Tibial nerve (tissue), 4 donors: ENCODE data around the gene IKZF1. TPM values are rescaled to one million over a fixed set of nuclear protein-coding genes. Genes with fewer than 3 reads are reported as not detected.

Source experiments
- DNase-seq, 2 donors: peaks; one replicate each; pipeline ENCODE4 v3.0.0-alpha.2; 2019; ENCODE audit warnings: low spot score in 2 of 2
- H3K27ac ChIP-seq, 4 donors: fragments of 200-600 bp; sonication (generic) in 3 of 4; one replicate each; pipeline ENCODE4 v1.5.1; 2017 to 2019; ENCODE audit warnings: mild to moderate bottlenecking in 1 of 4
- H3K27me3 ChIP-seq, 2 donors: fragments of 200-600 bp; sonication (generic) in 1 of 2; one replicate each; pipeline versions ENCODE4 v1.5.1 to v1.6.0; 2017 to 2019
- H3K36me3 ChIP-seq, 3 donors: fragments of 200-600 bp; sonication (generic); one replicate each; pipeline ENCODE4 v1.5.1; 2018 to 2019
- H3K4me1 ChIP-seq, 4 donors: fragments of 200-600 bp; sonication (generic) in 3 of 4; one replicate each; pipeline ENCODE4 v1.5.1; 2017 to 2019
- H3K4me3 ChIP-seq, 4 donors: fragments of 200-600 bp; sonication (generic) in 3 of 4; one replicate each; pipeline ENCODE4 v1.5.1; 2017 to 2019; ENCODE audit warnings: mild to moderate bottlenecking in 1 of 4, moderate library complexity in 1 of 4
- H3K9me3 ChIP-seq, 4 donors: fragments of 200-600 bp; sonication (generic) in 3 of 4; one replicate each; pipeline ENCODE4 v1.5.1; 2017 to 2019
- CTCF ChIP-seq, 5 experiments: fragments of 200-600 bp in 3 of 5; fragments of 450-650 bp in 2 of 5; sonication (generic) in 3 of 5; IDR thresholded peaks; one replicate each; pipeline ENCODE4 v1.5.1; 2016 to 2019; ENCODE audit warnings: antibody characterized with exemption in 5 of 5, mild to moderate bottlenecking in 3 of 5, moderate library complexity in 2 of 5
- EP300 ChIP-seq, 2 donors: sonication (generic); formaldehyde crosslinking; IDR thresholded peaks; one replicate each; pipeline ENCODE4 v1.6.1; 2017; ENCODE audit warnings: antibody characterized with exemption in 2 of 2, mild to moderate bottlenecking in 1 of 2
- POLR2A ChIP-seq, 2 donors: fragments of 450-650 bp; IDR thresholded peaks; one replicate each; pipeline ENCODE4 v1.6.1; 2017; ENCODE audit warnings: antibody characterized with exemption in 2 of 2, mild to moderate bottlenecking in 2 of 2, moderate library complexity in 2 of 2
- WGBS, 2 donors: methylation state at CpG; one replicate each; pipeline ENCODE4 v1.1.5; 2018; 5-methylcytosine and 5-hydroxymethylcytosine counted together
- total RNA-seq, 4 donors: library from RNA; depleted of rRNA; stranded (reverse); fragments of >200 nt; gene quantifications; one replicate each; pipeline ENCODE4 v1.1.0, GENCODE V29; 2016

Gene IKZF1
- total RNA-seq, 4 donors from 2014 or later, result 9.6 to 32.1 (median 20.7) TPM

DNA sequence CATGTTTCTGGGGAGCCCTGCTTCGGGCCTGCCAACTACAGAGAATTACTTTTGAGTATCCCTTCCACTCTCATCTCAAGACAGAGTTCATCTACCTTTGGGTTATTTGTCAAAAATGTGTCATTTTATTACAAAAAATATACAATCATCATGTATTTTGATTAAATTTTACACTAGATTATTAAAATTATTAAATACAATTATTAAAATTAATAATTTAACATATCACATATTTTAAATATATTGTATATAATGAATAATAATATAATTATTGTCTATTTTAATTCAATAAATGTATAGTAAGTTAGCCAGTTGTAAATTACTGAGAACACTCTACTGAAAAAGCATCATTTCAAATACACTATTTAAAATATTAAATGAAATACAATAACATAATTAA lies 94.7 kb downstream of the IKZF1 start:
- H3K27ac ChIP-seq, result no peak overlapping the region
- WGBS, 2 donors, result 82 to 88% methylated on average over 1 of the region's 1 CpG
- peaks cover 0 to 11% of the 10 kb centered on the region in 2 donors for H3K27me3 ChIP-seq
- DNase-seq, result no peak
- H3K36me3 ChIP-seq, result no peaks in the 10 kb centered on the region
- H3K4me3 ChIP-seq, result no peak overlapping the region
- H3K4me1 ChIP-seq, result peaks cover 0 to 5% (median 0%) of the 10 kb centered on the region in 4 donors
- no peak for TF ChIP-seq CTCF (IDR thresholded peaks at IDR 0.05)
- no peak for TF ChIP-seq EP300 (IDR thresholded peaks at IDR 0.05)
- no peak for TF ChIP-seq POLR2A (IDR thresholded peaks at IDR 0.05)
- no peaks in the 10 kb centered on the region for H3K9me3 ChIP-seq

DNA sequence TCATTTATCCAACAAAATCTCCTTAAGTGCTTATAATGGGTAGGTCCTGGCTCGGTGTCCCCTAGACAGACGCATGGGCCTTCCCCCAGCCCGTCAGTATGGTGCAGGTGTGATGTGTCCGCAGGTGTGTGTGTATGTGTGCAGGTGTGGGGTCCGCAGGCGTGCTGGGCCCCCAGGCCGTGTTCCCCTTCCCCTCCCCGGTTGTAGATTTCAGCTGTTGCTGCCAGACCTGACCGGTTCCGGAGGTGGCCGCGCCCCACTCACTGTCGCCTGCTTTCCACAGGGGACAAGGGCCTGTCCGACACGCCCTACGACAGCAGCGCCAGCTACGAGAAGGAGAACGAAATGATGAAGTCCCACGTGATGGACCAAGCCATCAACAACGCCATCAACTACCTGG lies 95.1 kb downstream of the IKZF1 start:
- TF ChIP-seq EP300 (IDR thresholded peaks at IDR 0.05), result no peak
- no peak for TF ChIP-seq POLR2A (IDR thresholded peaks at IDR 0.05)
- no peak for TF ChIP-seq CTCF (IDR thresholded peaks at IDR 0.05)
- no peak for DNase-seq
- H3K27ac ChIP-seq, result no peak overlapping the region
- peaks cover 0 to 11% of the 10 kb centered on the region in 2 donors for H3K27me3 ChIP-seq
- no peak overlapping the region for H3K4me3 ChIP-seq
- no peaks in the 10 kb centered on the region for H3K9me3 ChIP-seq
- 70 to 76% methylated on average over 17 to 21 of the region's 21 CpGs for WGBS, 2 donors
- no peaks in the 10 kb centered on the region for H3K36me3 ChIP-seq
- peaks cover 0 to 5% (median 0%) of the 10 kb centered on the region in 4 donors for H3K4me1 ChIP-seq

GRCh38 chr7:50400114-50400513 lies 95.6 kb downstream of the IKZF1 start:
- no peak overlapping the region for H3K4me3 ChIP-seq
- TF ChIP-seq CTCF (IDR thresholded peaks at IDR 0.05) (no peak), EP300 (IDR thresholded peaks at IDR 0.05) (no peak), POLR2A (IDR thresholded peaks at IDR 0.05) (no peak)
- 35% methylated on average over 41 of the region's 41 CpGs; no CpG with 5 or more reads in 1 of the 2 donors for WGBS, 2 donors
- H3K36me3 ChIP-seq, result no peaks in the 10 kb centered on the region
- no peak overlapping the region for H3K27ac ChIP-seq
- H3K27me3 ChIP-seq, result peaks cover 0 to 11% of the 10 kb centered on the region in 2 donors
- DNase-seq, result no peak
- H3K4me1 ChIP-seq, result peaks cover 0 to 5% (median 0%) of the 10 kb centered on the region in 4 donors
- H3K9me3 ChIP-seq, result no peaks in the 10 kb centered on the region

GRCh38 chr7:50404392-50404791 lies 99.9 kb downstream of the IKZF1 start:
- Histone ChIP-seq H3K27ac (no peak overlapping the region), H3K4me3 (no peak overlapping the region), H3K27me3 (peaks cover 0 to 11% of the 10 kb centered on the region in 2 donors), H3K9me3 (no peaks in the 10 kb centered on the region), H3K36me3 (no peaks in the 10 kb centered on the region), H3K4me1 (no peaks in the 10 kb centered on the region)
- TF ChIP-seq POLR2A (IDR thresholded peaks at IDR 0.05) (no peak), EP300 (IDR thresholded peaks at IDR 0.05) (no peak), CTCF (IDR thresholded peaks at IDR 0.05) (no peak)
- 71 to 77% methylated on average over 7 of the region's 7 CpGs for WGBS, 2 donors
- DNase-seq, result no peak

- H3K4me1 ChIP-seq, result peaks cover 0 to 2% (median 0%) of the 10 kb centered on the region in 4 donors
- no peak overlapping the region for H3K4me3 ChIP-seq
- H3K9me3 ChIP-seq, result no peaks in the 10 kb centered on the region
- WGBS, 2 donors, result 81 to 85% methylated on average over 7 of the region's 7 CpGs
- no peaks in the 10 kb centered on the region for H3K36me3 ChIP-seq
- H3K27ac ChIP-seq, result no peak overlapping the region
- peaks cover 0 to 2% of the 10 kb centered on the region in 2 donors for H3K27me3 ChIP-seq
- TF ChIP-seq POLR2A (IDR thresholded peaks at IDR 0.05), result no peak
- no peak for TF ChIP-seq CTCF (IDR thresholded peaks at IDR 0.05)
- no peak for TF ChIP-seq EP300 (IDR thresholded peaks at IDR 0.05)
- no peak for DNase-seq
Measured at GRCh38 chr7:50405221-50405620, 100.7 kb downstream of the IKZF1 start.
